Astrocyte (in vitro differentiated cells and primary cell): ENCODE results near the gene C1QL2. TPM values are rescaled to one million over a fixed set of nuclear protein-coding genes. Genes with fewer than 3 reads are reported as not detected.

Experiments used
- DNase-seq: peaks from one replicate; pipeline ENCODE4 v3.0.0-alpha.2; 2010; ENCODE audit warnings: low read depth
- FAIRE-seq: peaks from 2 replicates; lab custom pipeline; 2011; peaks lifted over from hg19 to GRCh38; lab: Jason Lieb, UNC
- H2AFZ ChIP-seq: 2 replicates; pipeline ENCODE4 v1.6.0; 2012; ENCODE audit warnings: low read depth, low read length, inconsistent platforms
- H3K27ac ChIP-seq: 2 replicates; pipeline ENCODE4 v1.5.1; 2011; ENCODE audit warnings: low read depth, low read length, inconsistent platforms
- H3K27me3 ChIP-seq: 2 replicates; pipeline ENCODE4 v1.6.0; 2011; ENCODE audit warnings: low read length, inconsistent platforms; ENCODE audit not compliant: insufficient read depth
- H3K36me3 ChIP-seq: 2 replicates; pipeline ENCODE4 v1.5.1; 2011; ENCODE audit warnings: low read length, inconsistent platforms; ENCODE audit not compliant: insufficient read depth
- H3K4me1 ChIP-seq: 2 replicates; pipeline ENCODE4 v1.5.1; 2011; ENCODE audit warnings: low read length, inconsistent platforms; ENCODE audit not compliant: insufficient read depth
- H3K4me2 ChIP-seq: 2 replicates; pipeline ENCODE4 v1.6.0; 2012; ENCODE audit warnings: low read length, inconsistent platforms
- H3K4me3 ChIP-seq: 2 replicates; pipeline ENCODE4 v1.5.1; 2011; ENCODE audit warnings: low read depth, mild to moderate bottlenecking, low read length, inconsistent platforms; ENCODE audit not compliant: insufficient read depth
- H3K79me2 ChIP-seq: 2 replicates; pipeline ENCODE4 v1.6.0; 2012; ENCODE audit warnings: mild to moderate bottlenecking, low read length, inconsistent platforms; ENCODE audit not compliant: insufficient read depth
- H3K9ac ChIP-seq: 2 replicates; pipeline ENCODE4 v1.6.0; 2012; ENCODE audit warnings: mild to moderate bottlenecking, low read length, inconsistent platforms
- H3K9me3 ChIP-seq: 2 replicates; pipeline ENCODE4 v1.5.1; 2012; ENCODE audit warnings: low read depth, mild to moderate bottlenecking, low read length, inconsistent platforms; ENCODE audit not compliant: insufficient read depth
- H4K20me1 ChIP-seq: 2 replicates; pipeline ENCODE4 v1.6.0; 2012; ENCODE audit warnings: low read length, inconsistent platforms; ENCODE audit not compliant: insufficient read depth
- H3K27ac Mint-ChIP-seq: one replicate; pipeline ENCODE4 v1.8.0; 2021; ENCODE audit warnings: mild to moderate bottlenecking, mixed read lengths; ENCODE audit not compliant: unreplicated experiment
- H3K27me3 Mint-ChIP-seq: one replicate; pipeline ENCODE4 v1.8.0; 2021; ENCODE audit warnings: low read depth, mixed read lengths; ENCODE audit not compliant: unreplicated experiment
- H3K36me3 Mint-ChIP-seq: one replicate; pipeline ENCODE4 v1.8.0; 2021; ENCODE audit warnings: low read depth, mixed read lengths; ENCODE audit not compliant: unreplicated experiment
- H3K4me1 Mint-ChIP-seq: one replicate; pipeline ENCODE4 v1.8.0; 2021; ENCODE audit warnings: low read depth, mixed read lengths; ENCODE audit not compliant: unreplicated experiment
- H3K4me3 Mint-ChIP-seq: one replicate; pipeline ENCODE4 v1.8.0; 2021; ENCODE audit warnings: mild to moderate bottlenecking, moderate library complexity, mixed read lengths; ENCODE audit not compliant: unreplicated experiment
- H3K9me3 Mint-ChIP-seq: one replicate; pipeline ENCODE4 v1.8.0; 2021; ENCODE audit warnings: mild to moderate bottlenecking, mixed read lengths; ENCODE audit not compliant: unreplicated experiment
- CTCF ChIP-seq: IDR thresholded peaks from 2 replicates; pipeline ENCODE4 v1.5.1; 2011; ENCODE audit warnings: low read depth, mild to moderate bottlenecking, inconsistent platforms, low read length, moderate library complexity; ENCODE audit not compliant: insufficient read depth
- EZH2 ChIP-seq: IDR thresholded peaks from 2 replicates; pipeline ENCODE4 v1.6.1; 2012; ENCODE audit warnings: mild to moderate bottlenecking, low read length, inconsistent platforms; ENCODE audit not compliant: insufficient read depth
- total RNA-seq: library from RNA; stranded (reverse); gene quantifications from 2 replicates; pipeline ENCODE4 v1.2.1, GENCODE V29; 2021

The C1QL2 gene
- total RNA-seq, 1 donor from 2014 or later: 0.20 TPM

DNA sequence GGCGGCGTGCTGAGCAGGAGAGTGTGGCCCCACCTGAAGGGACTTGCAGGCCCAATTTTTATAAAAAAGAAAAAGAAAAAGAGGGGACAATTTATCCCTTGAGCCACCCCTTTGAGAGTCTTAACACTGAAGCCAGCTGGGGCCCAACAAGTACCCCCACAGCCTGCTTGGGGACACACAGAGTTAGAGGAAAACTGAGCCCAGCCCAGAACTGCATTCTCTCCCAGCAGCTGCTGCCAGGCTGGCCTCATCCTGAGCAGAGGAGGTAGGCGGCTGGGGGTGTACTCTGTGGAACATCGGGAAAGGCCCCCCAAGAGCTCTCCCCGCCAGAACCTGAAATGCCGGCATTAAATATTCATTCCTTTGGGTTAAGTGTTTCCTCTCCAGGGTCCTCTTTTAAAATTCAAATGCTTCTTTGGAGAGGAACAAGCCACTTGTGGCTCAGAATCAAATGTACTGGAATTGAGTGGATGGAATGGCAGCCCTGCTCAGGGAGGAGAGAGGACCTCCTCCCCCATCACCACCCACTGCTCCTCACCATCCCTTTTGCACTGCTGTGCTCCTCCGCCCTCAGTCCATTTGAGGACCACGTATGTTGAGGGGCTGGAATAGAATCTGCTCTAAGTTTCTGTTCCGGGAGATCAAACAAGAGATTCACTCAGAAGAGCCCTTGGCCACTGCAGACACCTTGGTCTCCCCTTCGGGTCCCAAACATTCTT is 45.6 kb downstream of the C1QL2 start:
- H3K36me3 ChIP-seq: no peaks in the 10 kb centered on the region
- peaks cover 2% of the 10 kb centered on the region for H3K36me3 Mint-ChIP-seq

DNA sequence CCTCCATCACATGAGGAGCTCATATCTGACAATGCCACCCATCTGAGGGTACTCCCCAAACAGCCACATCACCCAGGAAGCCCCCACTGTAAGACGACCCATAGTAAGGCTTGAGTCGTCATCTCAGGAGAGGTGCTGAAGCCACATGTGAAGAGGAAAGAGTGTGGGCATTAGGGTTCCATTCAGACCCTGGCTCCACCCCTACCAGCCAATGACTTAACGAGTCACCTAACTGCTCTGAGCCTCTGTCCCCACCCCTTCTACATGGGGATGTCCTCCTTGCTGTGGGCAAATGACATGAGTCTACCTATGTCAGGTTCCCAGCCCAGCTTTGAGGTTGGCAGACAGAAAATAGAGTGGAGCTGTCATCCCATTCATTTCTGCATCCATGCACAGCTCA is 46.3 kb downstream of the C1QL2 start:
- no peaks in the 10 kb centered on the region for H3K79me2 ChIP-seq
- H3K36me3 ChIP-seq: no peaks in the 10 kb centered on the region
- peaks cover 74% of the 10 kb centered on the region for H3K27me3 Mint-ChIP-seq
- H3K4me1 ChIP-seq: no peaks in the 10 kb centered on the region
- TF ChIP-seq CTCF: no peak
- TF ChIP-seq EZH2: no peak
- no peak overlapping the region for H3K9ac ChIP-seq
- H4K20me1 ChIP-seq: no peaks in the 10 kb centered on the region
- no peaks in the 10 kb centered on the region for H3K27me3 ChIP-seq
- H3K36me3 Mint-ChIP-seq: peaks cover 2% of the 10 kb centered on the region
- DNase-seq (no peak), FAIRE-seq (no peak)
- no peak overlapping the region for H3K27ac Mint-ChIP-seq
- no peaks in the 10 kb centered on the region for H3K4me1 Mint-ChIP-seq
- no peak overlapping the region for H3K4me3 ChIP-seq
- no peak overlapping the region for H3K27ac ChIP-seq
- no peaks in the 10 kb centered on the region for H3K9me3 ChIP-seq
- H3K4me2 ChIP-seq: no peak overlapping the region
- H3K9me3 Mint-ChIP-seq: peaks cover 20% of the 10 kb centered on the region
- no peak overlapping the region for H3K4me3 Mint-ChIP-seq
- no peak overlapping the region for H2AFZ ChIP-seq

More for the DNA sequence above, 45.6 kb downstream of the C1QL2 start:
- Histone ChIP-seq H3K4me3 (no peak overlapping the region), H3K9me3 (no peaks in the 10 kb centered on the region), H3K27me3 (no peaks in the 10 kb centered on the region), H3K79me2 (no peaks in the 10 kb centered on the region), H3K9ac (no peak overlapping the region), H3K4me2 (no peak overlapping the region), H4K20me1 (no peaks in the 10 kb centered on the region), H3K27ac (no peak overlapping the region), H3K4me1 (no peaks in the 10 kb centered on the region), H2AFZ (no peak overlapping the region)
- peaks cover 20% of the 10 kb centered on the region for H3K9me3 Mint-ChIP-seq
- H3K27ac Mint-ChIP-seq: no peak overlapping the region
- TF ChIP-seq CTCF (no peak), EZH2 (no peak)
- peaks cover 74% of the 10 kb centered on the region for H3K27me3 Mint-ChIP-seq
- FAIRE-seq (no peak), DNase-seq (no peak)
- no peaks in the 10 kb centered on the region for H3K4me1 Mint-ChIP-seq
- no peak overlapping the region for H3K4me3 Mint-ChIP-seq
